OCI-LY3 (cell line): ENCODE measurements around the gene CEP41.

Source experiments
- H2AFZ ChIP-seq: fragments of 200-600, 300-600 bp; shearing (Covaris generic); 2 replicates; pipeline ENCODE4 v1.6.0; 2014; ENCODE audit warnings: antibody characterized with exemption, low read depth, low read length
- H3K27ac ChIP-seq: fragments of 200-600, 300-600 bp; sonication (generic); 2 replicates; pipeline ENCODE4 v1.5.1; 2014; ENCODE audit warnings: mild to moderate bottlenecking, low read length, moderate library complexity, mixed read lengths
- H3K27me3 ChIP-seq: fragments of 200-600, 300-600 bp; sonication (generic); 2 replicates; pipeline ENCODE4 v1.6.1; 2014; ENCODE audit warnings: low read depth, low read length, mixed read lengths
- H3K36me3 ChIP-seq: fragments of 200-600, 300-600 bp; sonication (generic); replicated peaks from 2 replicates; pipeline ENCODE3; 2014; ENCODE audit warnings: low read depth, low read length, mixed read lengths
- H3K4me1 ChIP-seq: fragments of 300-600, 200-600 bp; sonication (generic); 2 replicates; pipeline ENCODE4 v1.6.1; 2014; ENCODE audit warnings: low read length, mixed read lengths
- H3K4me2 ChIP-seq: fragments of 200-600, 300-600 bp; sonication (generic); 2 replicates; pipeline ENCODE4 v1.6.1; 2014; ENCODE audit warnings: low read length, mixed read lengths
- H3K4me3 ChIP-seq: fragments of 300-600, 200-600 bp; sonication (generic); 2 replicates; pipeline ENCODE4 v1.5.1; 2014; ENCODE audit warnings: antibody characterized with exemption, mild to moderate bottlenecking, low read length, moderate library complexity
- H3K79me2 ChIP-seq: fragments of 300-600, 200-600 bp; shearing (Covaris generic); 2 replicates; pipeline ENCODE4 v1.6.1; 2014; ENCODE audit warnings: mild to moderate bottlenecking, low read length, mixed read lengths
- H3K9ac ChIP-seq: fragments of 300-600, 200-600 bp; shearing (Covaris generic); 2 replicates; pipeline ENCODE4 v1.6.0; 2014; ENCODE audit warnings: mild to moderate bottlenecking, low read length, moderate library complexity
- H3K9me3 ChIP-seq: fragments of 200-600, 300-600 bp; shearing (Covaris generic); 2 replicates; pipeline ENCODE4 v1.6.1; 2014; ENCODE audit warnings: low read length, mixed read lengths; ENCODE audit not compliant: insufficient read depth
- H4K20me1 ChIP-seq: fragments of 200-600, 300-600 bp; sonication (generic); 2 replicates; pipeline ENCODE4 v1.6.1; 2016; ENCODE audit warnings: low read length, mixed read lengths; ENCODE audit not compliant: insufficient read depth
- CTCF ChIP-seq: fragments of 200-600, 300-600 bp; sonication (generic); IDR thresholded peaks from 2 replicates; pipeline ENCODE4 v1.5.1; 2014; ENCODE audit warnings: antibody characterized with exemption, low read length, low read depth
- EZH2phosphoT487 ChIP-seq: fragments of 200-600 bp; shearing (Covaris generic); IDR thresholded peaks from 2 replicates; pipeline ENCODE4 v1.6.1; 2018; ENCODE audit warnings: antibody characterized with exemption, mixed run types, low read depth

The CEP41 gene

DNA sequence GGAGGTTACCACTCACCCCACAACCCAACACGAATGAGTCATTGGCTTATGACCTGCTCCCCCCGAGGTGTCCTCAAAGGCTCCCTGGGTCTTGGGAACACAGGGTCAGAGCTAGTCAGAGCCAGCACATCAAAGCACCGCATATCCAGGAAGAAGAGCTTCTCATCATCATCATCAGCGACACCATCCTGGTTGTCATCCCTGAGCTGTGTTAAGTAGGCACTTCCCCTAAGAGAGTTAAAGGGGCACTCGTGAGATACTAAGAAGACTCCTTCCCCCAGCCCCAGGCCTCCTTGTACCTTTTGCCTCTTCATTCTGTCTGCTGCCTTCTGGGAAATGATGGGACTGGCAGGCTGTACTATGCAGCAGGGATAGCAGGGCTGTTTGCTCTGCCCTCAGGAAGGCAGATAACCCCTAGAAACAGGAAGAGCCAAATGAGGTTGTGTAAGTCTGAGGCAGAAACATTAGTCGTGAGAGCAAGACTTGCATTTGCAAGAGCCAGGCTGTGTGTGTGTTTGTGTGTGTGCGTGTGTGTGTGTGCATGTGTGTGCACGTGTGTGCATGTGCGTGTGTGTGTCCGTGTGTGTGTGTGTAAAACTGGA lies 71.6 kb downstream of the CEP41 start:
- peaks cover 6% of the 10 kb centered on the region; the same call in 1 of the 2 replicates for H3K9me3 ChIP-seq
- H3K27ac ChIP-seq, result no peak overlapping the region
- H2AFZ ChIP-seq, result no peak overlapping the region
- TF ChIP-seq CTCF (no peak), EZH2phosphoT487 (no peak)
- H3K9ac ChIP-seq, result no peak overlapping the region
- H3K36me3 ChIP-seq, result no peaks in the 10 kb centered on the region
- no peak overlapping the region for H3K4me3 ChIP-seq
- H3K27me3 ChIP-seq, result no peaks in the 10 kb centered on the region
- no peak overlapping the region for H3K4me2 ChIP-seq
- H4K20me1 ChIP-seq, result no peaks in the 10 kb centered on the region
- peaks cover 3% of the 10 kb centered on the region; the same call in 1 of the 2 replicates for H3K4me1 ChIP-seq
- H3K79me2 ChIP-seq, result no peaks in the 10 kb centered on the region

GRCh38 chr7:130367836-130368746 lies 72.7 kb downstream of the CEP41 start:
- Histone ChIP-seq H2AFZ (no peak overlapping the region), H3K27ac (no peak overlapping the region), H3K4me1 (peaks cover 3% of the 10 kb centered on the region; the same call in 1 of the 2 replicates), H3K9ac (no peak overlapping the region), H3K27me3 (no peaks in the 10 kb centered on the region), H3K9me3 (peaks cover 6% of the 10 kb centered on the region; the same call in 1 of the 2 replicates), H3K4me3 (no peak overlapping the region), H3K36me3 (no peaks in the 10 kb centered on the region), H4K20me1 (no peaks in the 10 kb centered on the region), H3K4me2 (no peak overlapping the region), H3K79me2 (no peaks in the 10 kb centered on the region)
- TF ChIP-seq CTCF (no peak), EZH2phosphoT487 (no peak)

- no peaks in the 10 kb centered on the region for H3K27me3 ChIP-seq
- peaks cover 6% of the 10 kb centered on the region; the same call in 1 of the 2 replicates for H3K9me3 ChIP-seq
- no peaks in the 10 kb centered on the region for H4K20me1 ChIP-seq
- H3K4me2 ChIP-seq, result no peak overlapping the region
- TF ChIP-seq EZH2phosphoT487 (no peak), CTCF (no peak)
- no peaks in the 10 kb centered on the region for H3K36me3 ChIP-seq
- H3K27ac ChIP-seq, result no peak overlapping the region
- no peaks in the 10 kb centered on the region for H3K79me2 ChIP-seq
- H3K4me3 ChIP-seq, result no peak overlapping the region
- peaks cover 3% of the 10 kb centered on the region; the same call in 1 of the 2 replicates for H3K4me1 ChIP-seq
- no peak overlapping the region for H3K9ac ChIP-seq
- H2AFZ ChIP-seq, result no peak overlapping the region
Measured at GRCh38 chr7:130367088-130367755, 73.6 kb downstream of the CEP41 start.

- no peaks in the 10 kb centered on the region for H3K79me2 ChIP-seq
- H4K20me1 ChIP-seq, result no peaks in the 10 kb centered on the region
- TF ChIP-seq CTCF, result no peak
- TF ChIP-seq EZH2phosphoT487, result no peak
- H3K36me3 ChIP-seq, result no peaks in the 10 kb centered on the region
- H3K9me3 ChIP-seq, result peaks cover 6% of the 10 kb centered on the region; the same call in 1 of the 2 replicates
- H3K27ac ChIP-seq, result no peak overlapping the region
- no peaks in the 10 kb centered on the region for H3K27me3 ChIP-seq
- H3K4me1 ChIP-seq, result peaks cover 3% of the 10 kb centered on the region; the same call in 1 of the 2 replicates
- H2AFZ ChIP-seq, result no peak overlapping the region
- H3K4me2 ChIP-seq, result no peak overlapping the region
- no peak overlapping the region for H3K4me3 ChIP-seq
- H3K9ac ChIP-seq, result no peak overlapping the region
Measured at GRCh38 chr7:130366564-130366963, 74.3 kb downstream of the CEP41 start.
